HepG2 (cell line): ENCODE measurements around the gene SRC. TPM values are rescaled to one million over a fixed set of nuclear protein-coding genes. Genes with fewer than 3 reads are reported as not detected.

ENCODE experiments used
- CENPT ChIP-seq: sonication (generic); formaldehyde crosslinking; IDR thresholded peaks from 2 replicates; pipeline ENCODE4 v1.8.0; 2022; ENCODE audit warnings: low read depth, mild to moderate bottlenecking, moderate library complexity, missing genetic modification reagents
- CREM ChIP-seq, 2 experiments: sonication (generic) in 1 of 2; formaldehyde crosslinking in 1 of 2; IDR thresholded peaks; 2 replicates each; pipeline versions ENCODE4 v1.4.0 to v1.6.1; 2016 to 2020; ENCODE audit warnings: antibody characterized with exemption in 1 of 2, mild to moderate bottlenecking in 1 of 2, missing genetic modification reagents in 1 of 2
- ESRRA ChIP-seq: sonication (generic); formaldehyde crosslinking; IDR thresholded peaks from 2 replicates; pipeline ENCODE4 v1.5.1; 2020; ENCODE audit warnings: mild to moderate bottlenecking, low read depth, missing genetic modification reagents
- ETV5 ChIP-seq: IDR thresholded peaks from 2 replicates; pipeline ENCODE4 v1.6.1; 2018; ENCODE audit warnings: missing biosample characterization, missing genetic modification reagents, inconsistent platforms, borderline replicate concordance
- GATAD2A ChIP-seq: IDR thresholded peaks from 2 replicates; pipeline ENCODE4 v1.6.1; 2016
- HOXA3 ChIP-seq: sonication (generic); formaldehyde crosslinking; IDR thresholded peaks from 2 replicates; pipeline ENCODE4 v1.5.0; 2020; ENCODE audit warnings: missing genetic modification reagents
- RBM39 ChIP-seq: fragments of 200-400 bp; formaldehyde crosslinking; IDR thresholded peaks from one replicate; pipeline ENCODE4 v1.6.1; 2018; ENCODE audit warnings: antibody characterized with exemption, mild to moderate bottlenecking, low read depth, low read length; ENCODE audit not compliant: poor library complexity, severe bottlenecking
- RFXAP ChIP-seq: sonication (generic); formaldehyde crosslinking; IDR thresholded peaks from 2 replicates; pipeline ENCODE4 v1.4.0; 2020; ENCODE audit warnings: missing genetic modification reagents, borderline replicate concordance
- SMARCE1 ChIP-seq: fragments of 450-650 bp; IDR thresholded peaks from 2 replicates; pipeline ENCODE4 v1.6.1; 2017; ENCODE audit warnings: borderline replicate concordance
- SRSF1 ChIP-seq: fragments of 200-400 bp; formaldehyde crosslinking; optimal IDR thresholded peaks from 2 replicates; pipeline ENCODE3; 2017; ENCODE audit warnings: mild to moderate bottlenecking, low read depth, low read length, moderate library complexity
- ZNF274 ChIP-seq: sonication (generic); formaldehyde crosslinking; IDR thresholded peaks from 2 replicates; pipeline ENCODE4 v1.5.1; 2020; ENCODE audit warnings: mild to moderate bottlenecking, missing genetic modification reagents
- ZNF546 ChIP-seq: sonication (generic); formaldehyde crosslinking; conservative IDR thresholded peaks from 2 replicates; pipeline ENCODE4 v1.8.1; 2023; ENCODE audit warnings: mild to moderate bottlenecking, missing genetic modification reagents
- ZNF562 ChIP-seq: sonication (generic); formaldehyde crosslinking; IDR thresholded peaks from 2 replicates; pipeline ENCODE4 v1.8.0; 2022; ENCODE audit warnings: missing genetic modification reagents, borderline replicate concordance
- ZNF788 ChIP-seq: sonication (generic); formaldehyde crosslinking; IDR thresholded peaks from 2 replicates; pipeline ENCODE4 v1.5.0; 2020; ENCODE audit warnings: mild to moderate bottlenecking, missing genetic modification reagents, borderline replicate concordance
- polyA plus RNA-seq, 8 experiments: library from polyadenylated mRNA; depleted of rRNA in 3 of 8; stranded (reverse) in 7 of 8; unstranded in 1 of 8; fragments of >200 nt; fragmentation: Illumina TruSeq in 4 of 8; extraction: Trizol in 4 of 8; gene quantifications; 2 replicates each; pipeline versions ENCODE4 v1.2.1 to v1.2.3, GENCODE V29; 2011 to 2016; ENCODE audit warnings: low read depth in 4 of 8, missing spikeins in 1 of 8, mixed read lengths in 1 of 8; ENCODE audit not compliant: insufficient read depth in 1 of 8
- total RNA-seq, 5 experiments: library from RNA; depleted of rRNA; stranded (reverse); fragments of >200 nt; fragmentation: Illumina TruSeq; extraction: Trizol; gene quantifications; 2 replicates each; pipeline ENCODE4 v1.2.3, GENCODE V29; 2016; ENCODE audit warnings: low read depth in 1 of 5
- TF ChIP-seq, protein P1 (sequence below), 2 experiments: sonication (generic) in 1 of 2; formaldehyde crosslinking in 1 of 2; IDR thresholded peaks; 2 replicates each; pipeline versions ENCODE4 v1.4.0 to v1.6.1; 2016 to 2020; ENCODE audit warnings: borderline replicate concordance in 1 of 2, low read depth in 1 of 2, mild to moderate bottlenecking in 1 of 2, missing genetic modification reagents in 1 of 2
- TF ChIP-seq, protein P2 (sequence below): sonication (generic); formaldehyde crosslinking; IDR thresholded peaks from 2 replicates; pipeline ENCODE4 v1.5.0; 2020; ENCODE audit warnings: missing genetic modification reagents, mild to moderate bottlenecking, borderline replicate concordance

SRC gene
- total and polyA plus RNA-seq, 2 of the 13 experiments (the other 11 are each of a cell fraction or from before 2014, with no cell fraction given): 54.7 to 192 TPM

DNA sequence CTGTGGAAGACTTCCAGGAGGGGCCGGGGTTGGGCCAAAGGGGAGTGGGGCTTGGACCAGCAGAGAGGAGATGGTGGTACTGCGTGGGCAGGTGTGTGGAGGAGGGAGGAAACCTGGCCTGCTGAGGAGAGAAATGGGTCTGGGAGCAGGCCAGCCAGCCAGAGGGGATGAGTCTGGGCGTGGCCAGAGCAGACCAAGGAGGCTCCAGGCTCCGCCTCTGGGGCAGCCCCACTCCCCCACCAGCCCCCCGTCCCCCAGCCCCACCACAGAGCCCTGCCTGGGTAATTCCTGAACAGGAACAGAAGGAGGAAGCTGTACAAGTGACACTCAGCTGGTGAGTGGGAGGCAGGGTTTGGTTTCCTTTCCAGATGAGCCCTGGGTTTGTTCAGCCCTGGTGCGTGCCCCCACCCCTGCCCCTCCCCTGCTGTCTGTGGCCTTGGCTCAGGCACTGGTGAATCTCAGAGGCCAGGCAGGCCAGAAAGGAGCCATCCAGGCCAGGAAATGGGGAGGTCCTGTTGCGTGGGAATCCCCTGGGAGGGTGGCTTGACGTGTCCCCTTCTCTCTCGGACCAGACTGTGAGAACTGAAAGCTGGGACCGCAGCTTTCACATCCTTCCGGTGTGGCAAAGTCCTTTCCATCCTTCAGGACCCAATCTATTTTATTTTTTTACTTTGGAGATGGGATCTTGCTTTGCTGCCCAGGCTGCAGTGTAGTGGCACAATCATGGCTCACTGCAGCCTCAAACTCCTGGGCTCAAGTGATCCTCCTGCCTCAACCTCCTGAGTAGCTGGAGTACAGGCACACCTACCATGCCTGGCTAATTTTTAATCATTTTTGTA, 9.4 kb upstream of the SRC start (continued):
- TF ChIP-seq, protein P1, sequence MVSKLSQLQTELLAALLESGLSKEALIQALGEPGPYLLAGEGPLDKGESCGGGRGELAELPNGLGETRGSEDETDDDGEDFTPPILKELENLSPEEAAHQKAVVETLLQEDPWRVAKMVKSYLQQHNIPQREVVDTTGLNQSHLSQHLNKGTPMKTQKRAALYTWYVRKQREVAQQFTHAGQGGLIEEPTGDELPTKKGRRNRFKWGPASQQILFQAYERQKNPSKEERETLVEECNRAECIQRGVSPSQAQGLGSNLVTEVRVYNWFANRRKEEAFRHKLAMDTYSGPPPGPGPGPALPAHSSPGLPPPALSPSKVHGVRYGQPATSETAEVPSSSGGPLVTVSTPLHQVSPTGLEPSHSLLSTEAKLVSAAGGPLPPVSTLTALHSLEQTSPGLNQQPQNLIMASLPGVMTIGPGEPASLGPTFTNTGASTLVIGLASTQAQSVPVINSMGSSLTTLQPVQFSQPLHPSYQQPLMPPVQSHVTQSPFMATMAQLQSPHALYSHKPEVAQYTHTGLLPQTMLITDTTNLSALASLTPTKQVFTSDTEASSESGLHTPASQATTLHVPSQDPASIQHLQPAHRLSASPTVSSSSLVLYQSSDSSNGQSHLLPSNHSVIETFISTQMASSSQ (IDR thresholded peaks at IDR 0.05; ENCODE audit: low read depth): no peak
- TF ChIP-seq, protein P1 (CRISPR knock-in tag; IDR thresholded peaks at IDR 0.05; ENCODE audit: borderline replicate concordance): peak; percentile 22; the same call in 1 of the 2 replicates
- TF ChIP-seq, protein P2, sequence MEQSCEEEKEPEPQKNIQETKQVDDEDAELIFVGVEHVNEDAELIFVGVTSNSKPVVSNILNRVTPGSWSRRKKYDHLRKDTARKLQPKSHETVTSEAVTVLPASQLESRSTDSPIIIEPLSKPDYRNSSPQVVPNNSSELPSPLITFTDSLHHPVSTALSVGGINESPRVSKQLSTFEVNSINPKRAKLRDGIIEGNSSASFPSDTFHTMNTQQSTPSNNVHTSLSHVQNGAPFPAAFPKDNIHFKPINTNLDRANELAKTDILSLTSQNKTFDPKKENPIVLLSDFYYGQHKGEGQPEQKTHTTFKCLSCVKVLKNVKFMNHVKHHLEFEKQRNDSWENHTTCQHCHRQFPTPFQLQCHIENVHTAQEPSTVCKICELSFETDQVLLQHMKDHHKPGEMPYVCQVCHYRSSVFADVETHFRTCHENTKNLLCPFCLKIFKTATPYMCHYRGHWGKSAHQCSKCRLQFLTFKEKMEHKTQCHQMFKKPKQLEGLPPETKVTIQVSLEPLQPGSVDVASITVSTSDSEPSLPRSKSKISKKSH (CRISPR knock-in tag): 0 out of 2 replicates have a peak, but pooled peaks have one; percentile 36
- TF ChIP-seq ZNF562 (CRISPR knock-in tag) (no peak), ETV5 (CRISPR knock-in tag) (peak; percentile 71; the same call in 1 of the 2 replicates), ZNF788 (0 out of 2 replicates have a peak, but pooled peaks have one; percentile 49), ESRRA (0 out of 2 replicates have a peak, but pooled peaks have one; percentile 26), RBM39 (peak; percentile 37), ZNF546 (CRISPR knock-in tag) (no peak), GATAD2A (CRISPR knock-in tag) (peak; percentile 7; the same call in 1 of the 2 replicates), SMARCE1 (no peak), HOXA3 (CRISPR knock-in tag) (peak; percentile 34; the same call in 1 of the 2 replicates), SRSF1 (peak; percentile 53), CENPT (CRISPR knock-in tag) (0 out of 2 replicates have a peak, but pooled peaks have one; percentile 63), CREM (IDR thresholded peaks at IDR 0.05) (peak; percentile 3; the same call in 1 of the 2 replicates), CREM (CRISPR knock-in tag; IDR thresholded peaks at IDR 0.05) (no peak), ZNF274 (peak; percentile 61; the same call in 1 of the 2 replicates), RFXAP (CRISPR knock-in tag) (0 out of 2 replicates have a peak, but pooled peaks have one; percentile 26)
